ENCODE data around the gene NOB1.
"Not testable (repeated sequence)": the region's sequence is repeated elsewhere in the genome, so short reads cannot be mapped to it uniquely, and the experiment has no call there.

NOB1 gene

DNA sequence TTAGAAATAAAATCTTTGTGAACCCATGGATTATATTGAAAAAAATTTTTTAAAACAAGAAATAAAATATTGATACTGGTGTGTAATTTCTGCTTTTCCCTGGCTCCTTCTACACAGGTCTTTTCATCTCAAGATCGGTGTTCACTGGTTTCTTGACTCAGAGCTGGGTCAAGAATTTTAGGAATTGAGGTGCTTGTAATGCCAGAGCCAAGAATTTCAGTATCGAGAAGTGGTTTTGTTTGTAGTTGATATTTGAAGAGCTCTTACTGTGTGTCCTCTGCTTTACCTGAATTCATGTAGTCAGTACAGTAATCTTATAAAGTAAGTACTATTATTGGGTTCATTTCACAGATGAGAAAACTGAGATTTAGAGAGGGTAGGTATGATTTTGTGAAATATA, 14.7 kb upstream of the NOB1 start:
- H3K9me3 Mint-ChIP-seq: peaks cover 3% of the 10 kb centered on the region
- ATAC-seq: no peak
- H3K27ac Mint-ChIP-seq: no peak overlapping the region
- peaks cover 22% of the 10 kb centered on the region for H3K36me3 Mint-ChIP-seq
- no peaks in the 10 kb centered on the region for H3K27me3 Mint-ChIP-seq
- peaks cover 85% of the 10 kb centered on the region for H3K4me1 Mint-ChIP-seq
- H3K4me3 Mint-ChIP-seq: no peak overlapping the region

GRCh38 chr16:69768666-69769065, 13.9 kb upstream of the NOB1 start:
- no peak for ATAC-seq
- Mint-ChIP-seq H3K36me3 (peaks cover 15% of the 10 kb centered on the region), H3K27ac (no peak overlapping the region), H3K4me1 (peaks cover 79% of the 10 kb centered on the region), H3K27me3 (no peaks in the 10 kb centered on the region), H3K9me3 (no peaks in the 10 kb centered on the region), H3K4me3 (no peak overlapping the region)

GRCh38 chr16:69767459-69768229, 12.9 kb upstream of the NOB1 start:
- H3K4me3 Mint-ChIP-seq: no peak overlapping the region
- H3K36me3 Mint-ChIP-seq: peaks cover 15% of the 10 kb centered on the region
- peak overlapping the region; percentile 32 for H3K27ac Mint-ChIP-seq
- ATAC-seq: no peak
- peaks cover 78% of the 10 kb centered on the region for H3K4me1 Mint-ChIP-seq
- H3K9me3 Mint-ChIP-seq: no peaks in the 10 kb centered on the region
- no peaks in the 10 kb centered on the region for H3K27me3 Mint-ChIP-seq

GRCh38 chr16:69763599-69763942, 8.8 kb upstream of the NOB1 start:
- peaks cover 12% of the 10 kb centered on the region for H3K36me3 Mint-ChIP-seq
- peaks cover 2% of the 10 kb centered on the region for H3K27me3 Mint-ChIP-seq
- peak overlapping the region; percentile 83 for H3K4me3 Mint-ChIP-seq
- H3K27ac Mint-ChIP-seq: peak overlapping the region; percentile 93
- no peak for ATAC-seq
- H3K4me1 Mint-ChIP-seq: peaks cover 41% of the 10 kb centered on the region
- H3K9me3 Mint-ChIP-seq: no peaks in the 10 kb centered on the region

DNA sequence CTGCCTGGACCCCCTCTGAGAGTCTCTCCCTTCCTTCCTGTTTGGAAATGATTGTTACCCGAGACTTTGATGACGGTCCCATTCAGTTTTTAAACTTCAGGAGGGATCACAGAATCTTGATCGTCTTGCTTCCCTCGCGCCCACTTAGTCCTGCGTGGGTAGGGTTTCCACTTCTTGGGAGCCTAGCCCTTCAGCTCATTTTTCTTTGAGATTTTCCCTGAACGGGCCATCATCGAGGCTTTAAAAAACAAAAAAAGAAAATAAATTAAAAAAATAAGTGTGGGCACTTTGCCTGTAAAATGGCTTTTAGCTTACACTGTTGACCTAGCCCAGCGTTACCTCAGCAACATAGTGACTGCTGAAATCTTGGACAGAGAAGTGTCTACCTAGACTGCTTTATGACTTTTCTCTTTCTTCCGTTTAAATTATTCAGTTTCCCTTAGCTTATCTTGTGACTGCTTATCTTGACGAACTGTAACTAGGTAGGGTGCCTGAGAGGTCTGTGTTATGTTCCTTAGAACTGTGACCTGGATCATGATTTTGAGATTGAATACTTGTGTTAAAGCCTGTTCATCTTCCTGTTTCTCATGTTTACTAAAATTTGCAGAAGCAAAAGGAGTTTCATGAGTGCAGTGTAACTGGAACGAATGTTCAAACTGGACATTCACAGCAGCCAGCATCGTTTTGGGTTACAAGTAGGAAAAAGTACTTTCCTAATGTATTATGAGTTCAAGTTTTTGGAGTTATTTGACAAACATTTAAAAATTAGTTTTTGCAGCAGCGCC, 8.3 kb upstream of the NOB1 start:
- peak; percentile 84 for ATAC-seq
- Mint-ChIP-seq H3K27ac (peak overlapping the region; percentile 93), H3K27me3 (peaks cover 8% of the 10 kb centered on the region), H3K4me1 (peaks cover 38% of the 10 kb centered on the region), H3K4me3 (peak overlapping the region; percentile 83), H3K9me3 (no peaks in the 10 kb centered on the region), H3K36me3 (peaks cover 10% of the 10 kb centered on the region)

GRCh38 chr16:69761983-69762813, 7.5 kb upstream of the NOB1 start, which contains the start of gene WWP2:
Gene WWP2 (plus strand): TSS chr16:69762332. CDS start chr16:69787011, 24,679 bp downstream.
- H3K4me1 Mint-ChIP-seq: peaks cover 30% of the 10 kb centered on the region
- H3K4me3 Mint-ChIP-seq: peak within 1 kb of the TSS; percentile 83
- no peaks in the 10 kb centered on the region for H3K9me3 Mint-ChIP-seq
- peaks cover 10% of the 10 kb centered on the region for H3K36me3 Mint-ChIP-seq
- H3K27me3 Mint-ChIP-seq: peaks cover 13% of the 10 kb centered on the region
- peak; percentile 91 for ATAC-seq
- H3K27ac Mint-ChIP-seq: peak within 1 kb of the TSS; percentile 93

DNA sequence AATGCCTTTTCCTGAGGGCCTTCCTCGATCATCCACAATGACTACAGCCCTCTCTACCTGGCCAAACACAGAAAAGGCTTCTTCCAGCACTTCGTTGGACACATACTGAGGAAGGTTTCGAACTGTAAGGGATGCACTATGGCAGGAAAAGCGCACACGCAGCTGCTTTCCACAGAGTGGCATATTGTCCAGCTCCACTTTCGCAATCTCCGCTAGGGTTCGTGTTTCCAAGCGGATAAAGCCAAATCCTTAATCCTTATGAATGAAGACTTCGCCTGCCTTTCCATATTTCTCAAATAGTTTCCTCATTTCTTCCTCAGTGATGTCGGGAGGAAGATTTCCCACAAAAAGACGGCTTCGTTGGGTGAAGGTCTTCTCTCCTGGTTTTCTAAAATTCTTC, 2.6 kb upstream of the NOB1 start:
- peak overlapping the region; percentile 9 for H3K27ac Mint-ChIP-seq
- H3K4me3 Mint-ChIP-seq, H3K36me3 Mint-ChIP-seq, H3K9me3 Mint-ChIP-seq, ATAC-seq: not testable (repeated sequence)
- H3K4me1 Mint-ChIP-seq: peaks cover 24% of the 10 kb centered on the region
- peaks cover 13% of the 10 kb centered on the region for H3K27me3 Mint-ChIP-seq

GRCh38 chr16:69756705-69757104, 2.0 kb upstream of the NOB1 start:
- peaks cover 29% of the 10 kb centered on the region for H3K4me1 Mint-ChIP-seq
- H3K36me3 Mint-ChIP-seq: peaks cover 5% of the 10 kb centered on the region
- H3K9me3 Mint-ChIP-seq: no peaks in the 10 kb centered on the region
- no peak overlapping the region for H3K4me3 Mint-ChIP-seq
- H3K27me3 Mint-ChIP-seq: peaks cover 13% of the 10 kb centered on the region
- H3K27ac Mint-ChIP-seq: peak overlapping the region; percentile 9
- no peak for ATAC-seq

DNA sequence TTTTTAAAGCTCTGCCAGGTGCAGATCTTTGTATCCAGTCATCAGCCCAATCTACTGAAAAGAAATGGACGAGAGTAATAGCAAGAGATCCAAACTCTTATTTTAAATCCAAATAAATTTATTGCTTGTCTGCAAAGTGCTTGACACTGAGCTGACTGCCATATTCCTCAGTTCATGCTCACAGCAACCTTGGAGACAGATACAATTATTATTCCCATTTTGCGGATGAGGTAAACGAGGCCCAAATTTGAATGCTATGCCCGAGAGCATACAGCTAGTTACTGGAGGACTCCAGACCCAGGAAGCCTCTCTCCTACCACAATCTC, 620 bp downstream of the NOB1 start:
- peaks cover 13% of the 10 kb centered on the region for H3K27me3 Mint-ChIP-seq
- peaks cover 9% of the 10 kb centered on the region for H3K36me3 Mint-ChIP-seq
- ATAC-seq: no peak
- peak overlapping the region; percentile 99 for H3K4me3 Mint-ChIP-seq
- H3K4me1 Mint-ChIP-seq: peaks cover 29% of the 10 kb centered on the region
- H3K9me3 Mint-ChIP-seq: no peaks in the 10 kb centered on the region
- peak overlapping the region; percentile 99 for H3K27ac Mint-ChIP-seq

DNA sequence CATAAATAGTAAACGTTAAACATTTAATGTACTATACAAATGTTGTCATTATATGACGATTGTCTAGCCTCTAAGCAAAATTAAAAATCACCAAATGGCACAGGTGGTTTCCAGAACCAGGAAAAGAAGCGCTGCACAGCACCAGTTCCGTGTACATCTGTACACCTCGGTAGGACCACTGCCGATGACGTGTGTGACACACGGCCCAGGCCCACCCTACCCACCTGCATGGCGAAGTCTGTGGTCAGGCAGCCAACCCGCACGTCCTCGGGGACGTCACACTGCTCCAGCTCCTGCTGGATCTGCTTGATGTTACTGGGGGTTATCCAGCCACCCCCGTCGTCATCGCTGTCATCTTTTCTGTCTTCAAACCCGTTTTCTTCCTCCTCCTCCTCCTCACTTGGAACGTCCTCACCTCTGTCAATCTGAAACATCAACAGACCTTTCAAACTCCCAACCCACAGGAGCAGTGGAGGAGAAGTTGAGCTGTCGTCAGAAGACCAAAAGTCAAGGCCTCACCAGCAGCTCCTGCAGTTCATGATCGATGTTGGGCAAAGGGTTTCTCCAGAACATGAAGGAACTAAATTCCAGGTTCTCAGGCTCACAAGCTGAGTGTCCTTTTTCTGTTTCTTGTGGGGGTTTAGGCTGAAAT, 5.9 kb downstream of the NOB1 start:
- H3K4me1 Mint-ChIP-seq: peaks cover 19% of the 10 kb centered on the region
- peaks cover 39% of the 10 kb centered on the region for H3K36me3 Mint-ChIP-seq
- no peaks in the 10 kb centered on the region for H3K9me3 Mint-ChIP-seq
- no peak overlapping the region for H3K27ac Mint-ChIP-seq
- no peaks in the 10 kb centered on the region for H3K27me3 Mint-ChIP-seq
- no peak for ATAC-seq
- H3K4me3 Mint-ChIP-seq: no peak overlapping the region

GRCh38 chr16:69747115-69747514, 7.6 kb downstream of the NOB1 start:
- Mint-ChIP-seq H3K36me3 (peaks cover 56% of the 10 kb centered on the region), H3K4me3 (no peak overlapping the region), H3K27me3 (no peaks in the 10 kb centered on the region), H3K27ac (no peak overlapping the region), H3K9me3 (no peaks in the 10 kb centered on the region), H3K4me1 (peaks cover 2% of the 10 kb centered on the region)
- no peak for ATAC-seq

- no peak for ATAC-seq
- Mint-ChIP-seq H3K4me3 (no peak overlapping the region), H3K4me1 (no peaks in the 10 kb centered on the region), H3K36me3 (peaks cover 64% of the 10 kb centered on the region), H3K27me3 (no peaks in the 10 kb centered on the region), H3K27ac (no peak overlapping the region), H3K9me3 (no peaks in the 10 kb centered on the region)
These were observed 8.8 kb downstream of the NOB1 start for GRCh38 chr16:69745959-69746358.

DNA sequence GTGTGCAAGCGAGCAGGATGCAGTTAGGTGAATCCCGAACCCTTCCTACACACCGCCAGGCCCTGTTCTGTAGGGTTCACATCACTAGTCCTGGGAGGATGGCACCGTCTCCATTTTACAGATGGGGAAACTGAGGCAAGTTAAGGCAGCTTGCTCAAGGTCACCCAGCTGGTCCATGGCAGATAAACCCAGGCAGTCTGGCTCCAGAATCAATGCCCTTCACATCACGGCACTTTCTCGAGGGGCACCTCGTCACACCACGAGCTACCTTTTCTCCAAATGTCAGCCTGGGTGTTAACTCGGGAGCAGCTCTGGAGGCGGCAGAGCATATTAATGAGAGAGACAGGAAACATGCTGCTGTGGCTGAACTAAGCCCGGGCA, 9.5 kb downstream of the NOB1 start:
- H3K9me3 Mint-ChIP-seq: no peaks in the 10 kb centered on the region
- no peaks in the 10 kb centered on the region for H3K27me3 Mint-ChIP-seq
- ATAC-seq: no peak
- H3K36me3 Mint-ChIP-seq: peaks cover 69% of the 10 kb centered on the region
- no peaks in the 10 kb centered on the region for H3K4me1 Mint-ChIP-seq
- no peak overlapping the region for H3K4me3 Mint-ChIP-seq
- H3K27ac Mint-ChIP-seq: no peak overlapping the region

GRCh38 chr16:69744363-69745231, 10.1 kb downstream of the NOB1 start:
- Mint-ChIP-seq H3K4me3 (no peak overlapping the region), H3K27ac (no peak overlapping the region), H3K9me3 (no peaks in the 10 kb centered on the region), H3K36me3 (peaks cover 73% of the 10 kb centered on the region), H3K4me1 (no peaks in the 10 kb centered on the region), H3K27me3 (no peaks in the 10 kb centered on the region)
- ATAC-seq: no peak
